ENCODE measurements around the gene TSPAN4. TPM values are rescaled to one million over a fixed set of nuclear protein-coding genes. Genes with fewer than 3 reads are reported as not detected.

Gene TSPAN4
- total and polyA plus RNA-seq, 9 of the 15 experiments (the other 6 are each of a cell fraction or from before 2014, with no cell fraction given): 0.07 to 31.0 (median 15.7) TPM

- 2% methylated on average over 47 of the region's 68 CpGs for WGBS (ENCODE audit: insufficient coverage, low coverage, missing lambda C conversion rate)
- Histone ChIP-seq H2AFZ (ENCODE audit: low read depth, low read length) (peak overlapping the region; percentile 86), H3K4me1 (replicated peaks in 1 of 2; ENCODE audit: control insufficient read depth in 2 of 2, insufficient read depth in 2 of 2, low read length in 2 of 2) (peaks cover 37 to 59% of the 10 kb centered on the region in 2 experiments), H3K27ac (ENCODE audit: extremely low read depth, low read depth, low read length) (peak overlapping the region; percentile 93), H3K36me3 (ENCODE audit: control insufficient read depth, insufficient read depth, low read length) (peaks cover 30% of the 10 kb centered on the region; the same call in 2 of the 3 replicates), H3K9ac (ENCODE audit: insufficient read depth in 1 of 2, low read depth in 2 of 2, low read length in 2 of 2) (peak overlapping the region; percentile 81 to 91), H3K9me1 (ENCODE audit: control insufficient read depth, insufficient read depth, low read length) (no peaks in the 10 kb centered on the region), H3K9me3 (replicated peaks; ENCODE audit: control insufficient read depth, insufficient read depth, low read depth, low read length) (no peaks in the 10 kb centered on the region), H3K4me2 (ENCODE audit: insufficient read depth, low read length) (peak overlapping the region; percentile 75), H3K79me2 (ENCODE audit: control insufficient read depth, insufficient read depth, low read length) (peaks cover 40% of the 10 kb centered on the region), H3K27me3 (ENCODE audit: control insufficient read depth in 2 of 2, insufficient read depth in 2 of 2, low read length in 2 of 2) (no peaks in the 10 kb centered on the region), H3K4me3 (peak overlapping the region; percentile 100), H4K20me1 (replicated peaks; ENCODE audit: control insufficient read depth, insufficient read depth, low read length) (peaks cover 15% of the 10 kb centered on the region; the same call in 1 of the 2 replicates)
- intact Hi-C loops (cut with micrococcal nuclease) (loop anchor here (10.0 kb wide), 1 partner anchor 66 kb away; the partner anchor contains the start of genes POLR2L and TSPAN4), in situ Hi-C loops (cut with MboI) (no loop called here)
- CTCF ChIA-PET (ENCODE audit: low intra/inter-chr PET ratio): interaction anchor here (0.6 kb wide), 1 partner anchor 34 kb away, joined by 6 read pairs; no protein-coding TSS in a partner anchor
- peak; percentile 62 for ATAC-seq
- BruUV-seq (replicated peaks): TSS peak; percentile 93
- POLR2A ChIA-PET: interaction anchor here (0.5 to 1.1 kb wide), 4 partner anchors 11 to 861 kb away, joined by 3 to 5 read pairs (median 4); no protein-coding TSS in a partner anchor
- FAIRE-seq: peak; percentile 69
- peak; percentile 55 to 69 (median 62) for DNase-seq (ENCODE audit: extremely low read depth in 1 of 4, low spot score in 3 of 4)
- TF ChIP-seq SRSF3 (IDR thresholded peaks at IDR 0.05; ENCODE audit: insufficient read depth, low read length) (no peak), FOXO4 (CRISPR knock-in tag; IDR thresholded peaks at IDR 0.05) (no peak), CUX1 (CRISPR knock-in tag; IDR thresholded peaks at IDR 0.05) (no peak), XRCC5 (IDR thresholded peaks at IDR 0.05; ENCODE audit: low read depth, low read length) (no peak), MTA1 (IDR thresholded peaks at IDR 0.05; ENCODE audit: borderline replicate concordance) (no peak), SPI1 (IDR thresholded peaks at IDR 0.05; ENCODE audit: borderline replicate concordance, low read depth, low read length) (no peak), RCOR1 (IDR thresholded peaks at IDR 0.05; ENCODE audit: borderline replicate concordance in 1 of 2, low read depth in 2 of 2, low read length in 2 of 2) (no peak), ZNF766 (CRISPR knock-in tag; conservative IDR thresholded peaks at IDR 0.05) (no peak; the same call in 1 of the 2 replicates), FOXM1 (IDR thresholded peaks at IDR 0.05; ENCODE audit: low read depth) (no peak), FOXM1 (CRISPR knock-in tag; IDR thresholded peaks at IDR 0.05; ENCODE audit: low read depth) (0 out of 2 replicates have a peak, but pooled peaks have one; percentile 1), HDAC6 (IDR thresholded peaks at IDR 0.05; ENCODE audit: low read depth, low read length) (no peak), SUPT5H (IDR thresholded peaks at IDR 0.05) (peak; percentile 25; the same call in 1 of the 2 replicates), ZBTB43 (CRISPR knock-in tag; IDR thresholded peaks at IDR 0.05) (no peak)
Measured at GRCh38 chr11:911031-911889, 68.6 kb downstream of the TSPAN4 start.

Measured in K562 (cell line).